ENCODE data around the gene MEGF9.

- TF ChIP-seq POLR2AphosphoS5 (IDR thresholded peaks at IDR 0.05; ENCODE audit: low read depth, low read length) (no peak), POLR2A (IDR thresholded peaks at IDR 0.05; ENCODE audit: low read depth, low read length) (no peak), TAF1 (IDR thresholded peaks at IDR 0.05; ENCODE audit: low read depth, low read length) (no peak), POU2F2 (IDR thresholded peaks at IDR 0.05; ENCODE audit: low read depth, low read length) (no peak), PAX5 (IDR thresholded peaks at IDR 0.05; ENCODE audit: insufficient read depth, low read length, severe bottlenecking) (no peak)
Measured at GRCh38 chr9:120756531-120756930, 42.3 kb upstream of the MEGF9 start.

Data from GM12891 (cell line).